Amniotic stem cell (primary cell): ENCODE data around the gene DENND1A.
"Not testable (repeated sequence)": the region's sequence is repeated elsewhere in the genome, so short reads cannot be mapped to it uniquely, and the experiment has no call there.

Experiments used
- DNase-seq: peaks from one replicate; lab custom pipeline; 2025; lab: John Stamatoyannopoulos, UW

Gene DENND1A

GRCh38 chr9:123923377-123923776, 6.5 kb downstream of the DENND1A start:
- no peak for DNase-seq

DNA sequence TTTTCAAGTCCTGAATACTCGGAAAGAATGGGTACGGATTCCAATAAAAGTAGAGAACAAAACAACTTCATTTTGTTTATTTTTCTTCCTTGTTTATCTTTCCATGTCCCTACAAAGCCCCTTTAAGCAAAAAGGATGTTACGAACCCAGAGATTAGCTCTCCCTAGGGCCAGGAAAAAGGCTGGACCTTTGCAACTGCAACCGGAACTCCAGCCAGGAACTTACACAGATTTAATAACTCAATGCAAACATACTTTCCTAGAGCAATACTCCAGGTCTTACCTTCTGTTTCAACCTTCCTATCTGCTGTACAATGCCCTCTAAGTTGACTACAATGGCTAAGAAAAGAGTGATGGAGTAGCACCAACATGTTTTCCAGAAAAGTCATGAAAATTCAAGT, 7.0 kb downstream of the DENND1A start:
- DNase-seq, result no peak

DNA sequence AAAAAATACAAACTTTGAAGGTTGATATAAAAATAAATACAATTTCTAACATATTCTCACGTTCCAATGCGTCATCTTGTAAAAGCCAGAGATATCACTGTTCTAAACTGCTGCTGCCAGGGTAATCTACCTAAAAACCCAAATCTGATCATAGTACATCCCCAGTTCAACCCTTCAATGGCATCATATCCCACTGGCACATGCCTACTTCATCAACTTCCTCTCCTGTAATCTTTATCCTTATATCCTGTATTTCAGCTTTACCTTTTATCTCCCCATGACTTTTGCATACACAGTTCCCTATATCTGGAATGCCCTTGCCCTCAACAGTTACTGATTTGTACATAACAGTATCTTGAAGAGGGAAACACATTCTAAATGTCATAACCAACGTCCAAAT, 7.5 kb downstream of the DENND1A start:
- DNase-seq, result no peak

- no peak for DNase-seq
Measured at GRCh38 chr9:123914517-123915196, 15.3 kb downstream of the DENND1A start.

DNA sequence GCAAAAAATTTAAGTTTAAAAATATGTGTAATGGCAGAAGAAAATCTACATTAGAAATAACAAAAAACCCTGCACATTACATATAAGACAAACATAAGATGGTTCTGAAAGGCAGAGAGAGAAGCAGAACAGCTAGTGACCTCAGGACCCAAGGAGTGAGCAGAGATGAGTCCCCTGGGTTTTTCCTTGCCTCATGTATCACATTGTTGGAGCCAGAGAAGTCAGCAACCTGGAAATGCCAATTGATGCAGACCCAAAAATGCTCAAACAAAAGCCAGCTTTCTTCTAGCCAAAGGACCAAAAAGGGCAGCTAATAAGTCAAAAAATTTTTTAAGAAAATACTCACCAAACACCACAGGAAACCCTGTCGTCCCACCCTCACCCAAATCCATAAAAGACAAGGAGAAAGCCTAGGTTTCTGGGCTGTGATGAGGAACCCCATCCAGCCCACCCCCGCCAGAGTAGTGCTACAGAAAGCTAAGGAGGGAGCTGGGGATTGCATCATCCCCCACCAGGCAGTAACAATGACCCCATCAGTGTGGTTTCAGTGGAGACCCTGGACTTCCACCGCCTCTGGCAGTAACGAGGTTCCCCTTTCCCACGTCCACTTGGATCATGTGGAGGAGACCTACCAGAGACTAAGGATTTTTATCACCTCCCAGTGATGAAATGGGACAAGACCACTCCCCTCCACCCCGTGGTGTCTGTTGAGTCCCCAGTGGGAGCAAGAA, 17.6 kb downstream of the DENND1A start:
- no peak for DNase-seq

GRCh38 chr9:123911024-123911423, 18.9 kb downstream of the DENND1A start:
- DNase-seq, result no peak

DNA sequence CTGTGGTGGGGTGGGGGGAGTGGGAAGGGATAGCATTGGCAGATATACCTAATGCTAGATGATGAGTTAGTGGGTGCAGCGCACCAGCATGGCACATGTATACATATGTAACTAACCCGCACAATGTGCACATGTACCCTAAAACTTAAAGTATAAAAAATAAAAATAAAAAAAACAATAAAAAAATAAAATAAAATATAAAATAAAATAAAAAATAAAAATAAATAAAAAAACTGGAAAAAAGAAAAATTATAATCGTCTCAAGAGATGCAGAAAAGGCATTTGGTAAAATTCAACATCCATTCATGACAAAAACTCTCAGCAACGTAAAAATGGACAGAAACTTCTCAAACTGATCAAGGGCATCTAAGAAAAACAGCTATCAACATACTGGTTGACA, 20.7 kb downstream of the DENND1A start:
- DNase-seq, result not testable (repeated sequence)

DNA sequence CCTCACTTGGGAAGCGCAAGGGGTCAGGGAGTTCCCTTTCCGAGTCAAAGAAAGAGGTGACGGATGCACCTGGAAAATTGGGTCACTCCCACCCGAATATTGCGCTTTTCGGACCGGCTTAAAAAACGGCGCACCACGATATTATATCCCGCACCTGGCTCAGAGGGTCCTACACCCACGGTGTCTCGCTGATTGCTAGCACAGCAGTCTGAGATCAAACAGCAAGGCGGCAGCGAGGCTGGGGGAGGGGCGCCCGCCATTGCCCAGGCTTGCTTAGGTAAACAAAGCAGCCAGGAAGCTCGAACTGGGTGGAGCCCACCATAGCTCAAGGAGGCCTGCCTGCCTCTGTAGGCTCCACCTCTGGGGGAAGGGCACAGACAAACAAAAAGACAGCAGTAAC, 26.4 kb downstream of the DENND1A start:
- not testable (repeated sequence) for DNase-seq

DNA sequence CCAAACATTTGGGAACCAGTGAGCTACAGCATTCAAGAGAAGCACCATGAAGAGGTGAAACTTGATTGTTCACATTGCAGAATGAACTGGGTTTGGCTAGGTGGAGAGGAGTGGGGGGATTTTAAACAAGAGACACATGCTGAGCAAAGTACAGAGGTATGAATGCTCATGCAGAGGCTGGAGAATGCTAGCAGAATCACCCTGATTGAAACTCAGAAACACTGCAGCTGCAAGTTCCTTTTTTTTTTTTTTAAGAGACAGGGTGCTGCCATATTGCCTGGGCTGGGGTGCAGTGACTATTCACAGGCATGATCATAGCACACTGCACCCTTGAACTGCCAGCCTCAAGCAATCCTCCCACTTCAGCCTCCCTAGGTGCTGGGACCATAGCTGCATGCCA, 35.1 kb downstream of the DENND1A start:
- no peak for DNase-seq

- no peak for DNase-seq
Measured at GRCh38 chr9:123893831-123894460, 36.0 kb downstream of the DENND1A start.

GRCh38 chr9:123893115-123893514, 36.8 kb downstream of the DENND1A start:
- DNase-seq, result no peak

DNA sequence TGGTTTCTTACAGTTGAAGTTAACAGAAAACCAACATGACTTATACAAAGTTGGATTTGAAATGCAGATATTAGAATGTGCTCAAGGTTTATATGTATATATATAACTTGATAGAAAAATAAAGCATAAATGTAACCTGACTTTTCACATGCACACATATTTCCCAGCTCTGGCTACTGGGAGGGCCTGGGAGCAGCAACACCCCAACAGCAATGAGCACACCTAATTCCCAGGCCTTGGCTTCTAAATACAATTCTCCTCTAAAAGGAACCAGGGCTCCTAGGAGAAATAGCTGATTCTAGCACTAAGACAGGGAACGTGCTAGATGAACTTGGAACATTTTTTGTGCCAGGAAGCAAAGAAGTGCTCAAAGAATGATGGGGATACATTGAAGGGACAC, 42.1 kb downstream of the DENND1A start:
- DNase-seq, result no peak

DNA sequence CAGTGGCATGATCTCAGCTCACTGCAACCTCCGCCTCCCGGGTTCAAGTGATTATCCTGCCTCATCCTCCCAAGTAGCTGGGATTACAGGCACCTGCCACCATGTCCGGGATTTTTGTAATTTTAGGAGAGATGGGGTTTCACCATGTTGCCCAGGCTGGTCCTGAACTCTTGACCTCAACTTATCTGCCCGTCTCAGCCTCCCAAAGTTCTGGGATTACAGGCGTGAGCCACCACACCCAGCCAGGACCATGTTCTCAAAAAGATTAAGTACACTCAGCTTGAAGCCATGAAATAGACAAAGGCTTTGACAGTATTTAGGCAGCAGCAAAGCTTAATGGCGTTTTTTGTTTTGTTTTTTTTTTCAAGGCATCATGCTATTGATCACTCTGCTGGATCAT, 44.1 kb downstream of the DENND1A start:
- DNase-seq, result not testable (repeated sequence)

GRCh38 chr9:123883634-123884033, 46.3 kb downstream of the DENND1A start:
- no peak for DNase-seq

DNA sequence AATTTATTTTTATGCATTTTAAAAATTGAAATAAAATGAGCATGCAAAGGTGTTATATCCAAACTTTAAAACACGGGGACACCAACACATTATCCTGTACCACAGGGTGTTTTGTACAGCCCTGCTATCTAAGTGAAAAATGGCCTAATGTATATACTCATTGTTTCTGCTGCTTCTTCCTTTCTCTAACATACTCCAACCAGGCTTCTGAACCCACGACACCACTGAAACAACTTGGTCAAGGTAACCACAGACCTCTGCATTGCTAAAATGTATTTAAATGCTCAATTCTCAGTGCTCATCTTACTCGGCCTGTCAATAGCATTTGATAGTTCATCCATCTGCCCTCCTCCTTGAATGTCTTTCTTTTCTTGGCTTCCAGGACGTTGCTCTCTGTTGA, 48.3 kb downstream of the DENND1A start:
- no peak for DNase-seq

- no peak for DNase-seq
Measured at GRCh38 chr9:123880420-123880819, 49.5 kb downstream of the DENND1A start.

- DNase-seq, result no peak
Measured at GRCh38 chr9:123876750-123877149, 53.2 kb downstream of the DENND1A start.

GRCh38 chr9:123872710-123873109, 57.2 kb downstream of the DENND1A start:
- no peak for DNase-seq

DNA sequence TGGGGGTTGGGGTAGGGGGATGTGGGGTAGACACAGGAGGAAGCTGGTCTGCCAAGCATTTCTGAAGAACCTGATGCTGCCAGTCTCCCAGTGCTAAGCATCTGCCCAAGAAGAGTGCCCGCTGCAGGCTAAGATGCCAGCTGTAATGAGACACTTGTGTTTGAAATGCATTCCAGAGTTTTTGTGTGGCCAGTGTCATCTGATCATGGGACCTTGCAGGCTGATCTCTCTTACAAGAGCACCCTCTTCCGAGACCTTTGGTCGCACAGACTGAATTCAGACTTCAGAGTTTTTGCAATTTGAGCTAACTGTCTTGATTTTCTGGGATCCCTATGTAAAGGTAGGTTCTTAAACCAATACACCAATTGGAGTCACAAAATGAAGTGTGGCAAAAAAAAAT, 58.1 kb downstream of the DENND1A start:
- no peak for DNase-seq

- no peak for DNase-seq
Measured at GRCh38 chr9:123868002-123868401, 61.9 kb downstream of the DENND1A start.

DNA sequence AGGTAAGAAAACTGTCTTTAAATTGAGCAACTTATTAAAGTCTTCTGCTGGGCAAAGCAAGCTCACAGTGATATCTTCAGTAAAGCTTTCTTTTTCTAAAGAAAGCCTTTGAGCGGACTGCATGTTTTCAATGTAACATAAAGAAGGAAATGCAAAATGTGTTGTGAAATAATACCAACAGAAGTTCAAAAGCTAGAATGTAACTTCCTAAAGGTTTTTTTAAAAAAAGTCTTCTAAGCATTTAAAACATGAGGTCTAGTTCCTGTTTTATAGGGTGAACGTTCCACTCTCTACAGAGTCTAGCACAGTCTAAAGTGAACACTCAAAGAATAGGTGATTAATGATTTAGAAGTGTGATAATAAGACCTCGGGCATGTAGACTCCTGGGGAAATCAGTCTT, 62.9 kb downstream of the DENND1A start:
- no peak for DNase-seq

- no peak for DNase-seq
Measured at GRCh38 chr9:123866497-123866896, 63.4 kb downstream of the DENND1A start.
